DMS 273 treated with DMSO at 0.1 percent for 48 hours (cell line): ENCODE measurements around the gene PLEKHA1.

Experiments used
- DNase-seq: peaks from one replicate; lab custom pipeline; 2025; lab: John Stamatoyannopoulos, UW

Gene PLEKHA1

GRCh38 chr10:122347170-122347841 is 27.2 kb upstream of the PLEKHA1 start:
- no peak for DNase-seq

GRCh38 chr10:122348512-122348911 is 26.0 kb upstream of the PLEKHA1 start:
- no peak for DNase-seq

- DNase-seq: no peak
Measured at GRCh38 chr10:122348935-122349361, 25.6 kb upstream of the PLEKHA1 start.

GRCh38 chr10:122349758-122350369 is 24.6 kb upstream of the PLEKHA1 start:
- DNase-seq: no peak

- DNase-seq: no peak
Measured at GRCh38 chr10:122350893-122351292, 23.6 kb upstream of the PLEKHA1 start.

DNA sequence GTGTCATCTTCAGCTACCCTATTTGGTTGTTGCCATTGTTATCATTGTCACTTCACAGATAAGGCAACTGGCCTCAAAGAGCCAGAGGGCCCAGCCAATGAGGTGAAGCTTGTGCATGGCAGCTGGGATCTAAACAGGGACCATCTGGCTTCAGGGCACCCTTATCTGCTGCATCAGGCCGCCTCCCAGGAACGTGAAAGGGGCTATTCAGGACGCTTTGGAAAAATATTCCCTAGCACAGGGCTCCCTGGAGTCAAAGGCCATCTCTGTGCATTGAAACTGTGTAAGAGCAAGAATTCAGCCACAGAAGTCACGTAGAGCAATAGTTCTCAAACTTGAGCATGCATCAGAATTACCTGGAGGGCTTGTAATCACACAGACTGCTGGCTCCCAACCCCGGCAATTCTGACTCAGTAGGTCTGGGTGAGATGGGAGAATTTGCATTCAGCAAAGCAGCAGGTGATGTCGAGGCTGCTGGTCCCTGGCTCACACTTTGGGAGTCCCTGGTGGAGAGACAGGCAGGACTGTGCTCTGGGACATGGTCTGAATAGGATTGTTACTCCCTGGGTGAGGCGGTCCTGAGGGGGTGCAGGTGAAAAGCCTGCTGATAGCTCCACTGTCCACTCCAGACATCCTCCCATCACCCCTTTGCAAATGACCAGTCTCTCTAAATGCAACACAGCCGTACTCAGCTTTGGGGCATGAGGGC is 21.5 kb upstream of the PLEKHA1 start:
- peak; percentile 49 for DNase-seq

DNA sequence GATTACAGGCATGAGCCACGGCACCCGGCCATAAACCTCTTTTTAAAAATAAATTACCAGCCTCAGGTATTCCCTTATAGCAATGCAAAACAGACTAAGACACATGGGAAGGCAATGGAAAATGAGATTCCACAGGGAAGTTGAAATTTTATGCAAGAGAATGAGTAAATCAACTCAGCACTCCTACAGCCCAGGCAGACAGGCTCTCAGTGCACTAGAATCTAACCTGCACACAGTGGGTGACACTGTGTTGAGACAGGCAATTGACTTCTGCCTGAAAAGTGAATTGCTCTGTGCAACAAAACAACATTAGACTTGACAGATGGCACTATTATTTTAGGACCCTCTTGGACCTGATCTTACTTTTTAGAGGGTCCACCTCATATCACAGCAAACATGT is 20.1 kb upstream of the PLEKHA1 start:
- no peak for DNase-seq

- no peak for DNase-seq
Measured at GRCh38 chr10:122357685-122358084, 16.8 kb upstream of the PLEKHA1 start.

DNA sequence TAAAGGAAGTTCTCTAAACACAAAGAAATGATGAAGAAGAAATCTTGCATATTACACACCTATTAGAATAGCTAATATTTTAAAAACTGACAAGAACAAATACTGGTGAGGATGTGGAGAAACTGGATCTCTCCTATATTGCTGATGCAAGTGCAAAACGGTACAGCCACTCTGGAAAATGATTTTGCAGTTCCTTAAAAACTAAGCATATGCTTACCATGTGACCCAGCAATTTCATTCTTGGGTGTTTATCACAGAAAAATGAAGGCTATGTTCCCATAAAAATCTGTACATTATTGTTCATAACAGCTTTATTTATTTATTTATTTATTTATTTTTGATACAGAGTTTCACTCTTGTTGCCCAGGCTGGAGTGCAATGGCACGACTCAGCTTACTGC is 14.9 kb upstream of the PLEKHA1 start:
- DNase-seq: no peak

- no peak for DNase-seq
Measured at GRCh38 chr10:122361046-122361445, 13.5 kb upstream of the PLEKHA1 start.

DNA sequence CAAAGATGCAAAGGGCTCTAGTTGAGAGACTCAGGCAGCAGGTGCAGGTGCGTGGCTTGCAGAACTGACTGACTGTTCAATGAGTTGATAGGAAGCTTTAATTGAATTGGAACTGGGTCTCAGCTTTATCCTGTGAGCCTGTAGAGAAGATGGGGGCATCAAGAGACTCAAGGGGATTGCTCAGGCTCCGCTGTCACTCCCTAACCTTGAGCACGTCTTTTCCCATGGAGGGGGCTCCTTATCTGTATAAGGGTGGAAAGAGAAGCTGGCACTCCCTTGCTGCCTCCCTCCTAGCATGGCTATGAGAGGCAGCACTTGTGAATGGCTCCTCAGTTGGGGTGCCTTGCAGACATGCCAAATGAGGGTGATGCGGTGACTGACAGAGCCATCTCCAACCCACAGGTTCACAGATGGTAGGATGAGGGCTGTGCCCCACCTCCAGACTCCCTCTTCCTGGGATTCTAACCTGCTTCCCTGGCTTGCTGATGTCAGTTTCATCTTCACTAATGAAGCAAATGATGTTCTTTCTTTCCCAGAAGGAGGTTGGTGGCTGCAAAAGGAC is 12.4 kb upstream of the PLEKHA1 start:
- DNase-seq: no peak

DNA sequence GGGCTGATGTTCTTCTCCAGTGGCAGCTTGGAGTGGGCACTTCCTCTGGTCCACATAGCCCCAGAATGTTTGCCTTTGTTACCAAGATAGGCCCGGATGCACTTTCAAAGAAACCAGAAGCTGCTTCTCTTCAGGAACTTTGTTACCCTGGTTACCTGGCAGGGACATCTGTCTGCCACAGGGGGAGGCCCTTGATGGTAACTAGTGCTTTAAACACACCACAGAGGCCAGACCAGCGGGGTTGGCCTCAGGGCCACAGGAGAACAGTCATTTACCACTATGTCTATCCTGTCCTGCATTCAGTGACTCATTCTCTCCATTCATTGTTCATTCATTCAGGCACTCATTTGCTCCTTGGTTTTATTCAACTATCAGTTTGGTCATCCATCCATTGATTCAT is 11.9 kb upstream of the PLEKHA1 start:
- DNase-seq: no peak

DNA sequence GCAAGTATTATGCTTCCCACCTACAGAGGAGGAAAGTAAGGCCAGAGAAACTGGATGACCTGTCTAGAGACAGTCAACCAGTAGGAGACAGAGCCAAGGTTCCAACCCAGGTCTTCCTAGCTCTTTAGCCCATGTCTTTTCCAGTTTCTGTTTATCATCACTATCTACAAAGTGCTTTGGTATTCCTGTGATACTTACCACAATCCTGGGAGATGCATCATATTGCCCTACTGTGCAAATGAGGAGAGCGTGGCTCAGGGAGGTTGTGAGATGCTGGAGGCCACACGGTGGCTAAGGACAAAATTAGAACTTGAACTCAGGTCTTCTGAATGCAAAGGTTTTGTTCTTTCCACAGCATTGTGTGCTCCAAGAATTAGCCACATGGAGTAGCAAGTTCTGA is 11.2 kb upstream of the PLEKHA1 start:
- no peak for DNase-seq

DNA sequence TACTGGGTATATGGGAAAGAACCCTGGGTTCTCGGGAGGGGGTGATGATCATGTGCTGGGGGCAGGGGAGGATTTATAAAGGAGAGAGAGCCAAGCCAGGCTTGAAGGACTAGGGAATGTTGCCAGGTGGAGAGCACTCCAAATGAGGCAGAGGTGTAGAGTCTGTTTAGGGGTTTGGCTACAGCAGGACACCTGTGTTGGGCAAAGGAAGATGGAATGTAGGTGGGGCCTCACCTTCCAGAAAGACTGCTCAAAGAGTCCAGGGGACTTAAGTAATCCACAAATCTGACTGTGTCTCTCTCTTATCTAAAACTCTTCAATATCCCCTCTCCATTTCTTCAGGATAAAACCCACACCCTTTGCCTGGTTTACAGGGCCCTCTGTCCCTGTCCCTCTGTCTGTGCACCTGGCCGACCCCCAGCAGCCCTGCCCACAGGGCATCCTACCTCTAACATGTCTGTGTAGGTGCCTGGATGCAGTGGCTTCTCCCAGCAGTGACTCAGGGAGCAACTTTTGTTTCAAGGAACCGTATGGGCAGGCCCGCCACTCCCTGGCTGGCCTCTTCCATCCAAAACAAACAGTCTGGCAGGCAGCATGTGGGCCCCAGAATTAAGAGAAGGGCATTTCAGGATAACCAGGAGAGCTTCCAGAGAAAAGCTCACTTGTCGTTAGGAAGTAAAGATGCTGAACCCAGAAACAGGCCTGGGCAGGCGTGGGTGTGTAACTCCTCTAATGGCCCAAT is 10.6 kb upstream of the PLEKHA1 start:
- peak; percentile 71 for DNase-seq

DNA sequence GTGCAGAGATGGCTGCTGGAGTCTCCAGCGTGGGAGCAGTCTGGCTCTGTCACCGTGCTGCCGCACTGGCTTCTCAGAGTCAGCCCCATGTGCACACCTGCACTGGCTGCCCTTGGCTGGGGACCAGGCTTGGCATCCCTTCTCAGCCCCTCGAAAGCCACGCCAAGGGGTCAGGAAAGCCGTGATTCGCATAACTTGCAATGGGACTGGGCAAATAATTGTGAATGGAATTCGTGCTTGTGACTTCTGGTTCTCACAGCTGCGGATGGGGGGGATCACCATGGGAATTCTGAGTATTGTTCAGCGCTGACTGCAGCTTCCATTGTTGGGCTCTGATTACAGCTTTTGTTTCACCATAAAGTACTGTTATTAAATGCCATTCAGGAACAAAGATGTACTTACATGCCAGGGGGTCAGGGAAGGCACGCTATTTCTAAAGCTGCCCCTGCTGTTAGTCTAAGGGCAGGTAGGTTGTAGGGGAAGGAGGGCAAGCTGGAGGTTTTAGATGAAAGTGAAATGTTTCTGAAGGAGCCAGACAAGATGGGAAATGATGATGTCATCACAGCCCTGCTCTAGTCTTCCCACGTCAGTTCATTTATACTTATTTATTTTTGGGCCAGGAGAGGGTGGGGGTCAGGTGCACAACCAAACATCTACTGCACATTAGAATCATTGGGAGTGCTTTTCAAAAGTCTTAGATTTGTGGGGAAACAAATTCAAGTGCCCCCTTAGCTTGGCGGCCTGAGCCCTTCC is 5.8 kb upstream of the PLEKHA1 start:
- no peak for DNase-seq

DNA sequence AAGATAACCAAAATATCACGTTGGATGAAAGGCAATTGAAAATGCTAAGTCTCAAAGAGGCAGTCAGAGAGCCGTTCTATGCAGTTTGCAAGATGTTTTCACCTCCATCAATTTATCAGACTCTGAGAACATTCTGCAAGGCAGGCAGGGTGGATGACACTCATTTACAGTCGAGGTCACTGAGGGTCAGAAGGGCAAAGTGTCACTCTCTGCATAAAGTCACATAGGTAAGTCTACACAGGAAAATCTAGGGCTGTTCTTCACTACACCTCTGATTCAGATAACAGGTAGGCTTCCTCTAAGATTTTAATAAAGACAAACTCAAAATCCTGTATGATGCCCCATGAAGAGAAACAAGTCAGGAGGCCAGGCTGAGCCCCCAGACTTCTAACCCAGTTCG is 1.4 kb upstream of the PLEKHA1 start:
- no peak for DNase-seq

DNA sequence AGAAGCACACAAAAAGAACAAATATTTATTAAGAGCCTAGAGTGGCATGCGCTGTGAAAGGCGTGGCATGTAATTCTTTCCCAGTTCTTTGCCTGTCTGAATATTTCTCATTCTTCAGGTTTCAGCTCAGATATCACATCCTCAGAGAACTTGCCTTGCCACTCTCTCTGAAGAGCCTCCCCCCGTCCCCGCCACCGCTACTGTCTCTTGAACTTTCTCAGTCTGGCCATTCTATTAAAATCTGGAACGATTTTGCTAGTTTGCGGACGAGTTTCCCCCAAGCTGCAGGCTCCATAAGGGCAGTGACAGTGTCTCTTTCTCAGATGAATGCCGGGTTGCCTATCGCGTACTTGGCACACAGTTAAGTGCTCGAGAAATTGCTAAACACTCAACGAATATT is 787 bp upstream of the PLEKHA1 start:
- no peak for DNase-seq

- no peak for DNase-seq
Measured at GRCh38 chr10:122374859-122375678, 561 bp downstream of the PLEKHA1 start.

DNA sequence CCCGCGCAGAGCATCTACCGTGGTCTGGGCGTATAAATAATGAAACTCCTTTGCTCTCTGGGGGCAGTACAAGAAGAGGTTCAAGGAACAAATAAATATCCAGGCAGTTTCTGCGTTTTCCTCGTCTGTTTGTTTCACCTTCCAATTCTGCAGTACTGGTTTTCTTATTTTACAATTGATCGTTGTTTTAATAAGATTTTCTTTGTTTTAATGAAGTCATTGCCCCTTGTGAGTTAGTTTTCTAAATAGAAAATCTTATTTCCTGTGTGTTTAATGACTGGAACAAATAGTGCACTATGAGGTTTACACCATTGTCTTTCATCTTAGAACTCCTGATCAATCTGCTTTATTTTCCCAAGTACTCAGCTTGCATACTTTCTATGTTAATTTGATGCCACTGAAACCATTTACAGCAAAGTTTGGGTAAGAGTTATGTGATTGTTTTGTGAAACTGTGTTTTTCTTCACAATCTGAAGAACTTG is 1.2 kb downstream of the PLEKHA1 start:
- no peak for DNase-seq

GRCh38 chr10:122376364-122376961 is 2.0 kb downstream of the PLEKHA1 start:
- no peak for DNase-seq
